ENCODE measurements around the gene VSTM1. TPM values are rescaled to one million over a fixed set of nuclear protein-coding genes. Genes with fewer than 3 reads are reported as not detected.

Gene VSTM1
- total and polyA plus RNA-seq, 2 of the 8 experiments (the other 6 are each of a cell fraction or from before 2014, with no cell fraction given) = 0.12 to 0.65 TPM

- WGBS, 2 experiments (ENCODE audit: extremely low coverage in 1 of 2, insufficient coverage in 1 of 2, insufficient read length in 1 of 2, insufficient replicate concordance in 2 of 2, low coverage in 1 of 2, low lambda C conversion rate in 2 of 2, missing lambda C conversion rate in 1 of 2) = 90% methylated on average over 5 of the region's 5 CpGs; no CpG with 5 or more reads in 1 of the 2 experiments
- H2BK15ac ChIP-seq (ENCODE audit: low read length) = no peak overlapping the region
- no peak overlapping the region for H3K56ac ChIP-seq (replicated peaks; ENCODE audit: insufficient read length, low read depth, low read length)
- H3K23me2 ChIP-seq (ENCODE audit: low read depth, low read length) = no peaks in the 10 kb centered on the region
- H3K27me3 ChIP-seq (replicated peaks in 1 of 4; ENCODE audit: control insufficient read depth in 3 of 4, extremely low read depth in 1 of 4, insufficient read depth in 3 of 4, low read length in 3 of 4) = no peaks in the 10 kb centered on the region
- no peak overlapping the region for H2BK12ac ChIP-seq (ENCODE audit: low read depth, low read length)
- no peaks in the 10 kb centered on the region for H3K36me3 ChIP-seq (ENCODE audit: control insufficient read depth in 2 of 4, insufficient read depth in 4 of 4, low read length in 3 of 4)
- peaks cover 4 to 6% of the 10 kb centered on the region in 2 experiments; a peak in 3 of 4 replicates for H3K9me3 ChIP-seq (ENCODE audit: insufficient read depth in 2 of 2, low read depth in 1 of 2, low read length in 1 of 2)
- no peak overlapping the region for H4K91ac ChIP-seq (replicated peaks; ENCODE audit: insufficient read length, low read length)
- no peak overlapping the region for H3K14ac ChIP-seq (ENCODE audit: insufficient read length)
- no peaks in the 10 kb centered on the region for H3K79me1 ChIP-seq (ENCODE audit: low read depth, low read length)
- no peak overlapping the region for H3K4ac ChIP-seq (replicated peaks; ENCODE audit: insufficient read length, low read depth, low read length)
- no peak overlapping the region for H4K5ac ChIP-seq (ENCODE audit: insufficient read length, low read depth, low read length)
- H3K23ac ChIP-seq (ENCODE audit: insufficient read length) = no peak overlapping the region
- no peak overlapping the region for H2AK5ac ChIP-seq (ENCODE audit: low read depth, low read length)
- no peak overlapping the region for H3K4me3 ChIP-seq (ENCODE audit: extremely low read depth in 1 of 4, insufficient read depth in 2 of 4, low read depth in 3 of 4, low read length in 4 of 4)
- FAIRE-seq = no peak
- no peak for TF ChIP-seq HDAC6 (IDR thresholded peaks at IDR 0.05; ENCODE audit: low read depth, low read length)
- no peak for TF ChIP-seq KDM1A (IDR thresholded peaks at IDR 0.05; ENCODE audit: borderline replicate concordance, low read length)
- TF ChIP-seq MAFK (IDR thresholded peaks at IDR 0.05; ENCODE audit: low read depth, low read length) = no peak
- no peak for TF ChIP-seq EGR1 (IDR thresholded peaks at IDR 0.05; ENCODE audit: borderline replicate concordance, low read depth, low read length)
- TF ChIP-seq GTF2F1 (IDR thresholded peaks at IDR 0.05; ENCODE audit: borderline replicate concordance, low read depth, low read length) = no peak
- no peak for TF ChIP-seq ASH2L (IDR thresholded peaks at IDR 0.05; ENCODE audit: low read length)
- TF ChIP-seq ZNF274 (IDR thresholded peaks at IDR 0.05; ENCODE audit: borderline replicate concordance, extremely low read depth, low read length) = no peak
- no peak for TF ChIP-seq CBX8 (IDR thresholded peaks at IDR 0.05; ENCODE audit: borderline replicate concordance, low read depth, low read length)
- no peak for TF ChIP-seq CEBPB (IDR thresholded peaks at IDR 0.05; ENCODE audit: low read depth, low read length)
- TF ChIP-seq RBBP5 (IDR thresholded peaks at IDR 0.05; ENCODE audit: borderline replicate concordance, low read depth, low read length) = no peak
- no peak for TF ChIP-seq SIN3A (conservative IDR thresholded peaks at IDR 0.05 in 1 of 2, IDR thresholded peaks at IDR 0.05 in 1 of 2; ENCODE audit: low read depth in 1 of 2, low read length in 2 of 2)
- TF ChIP-seq SP4 (IDR thresholded peaks at IDR 0.05; ENCODE audit: low read length) = no peak
- no peak for TF ChIP-seq CREB1 (IDR thresholded peaks at IDR 0.05)
- TF ChIP-seq, protein P1, sequence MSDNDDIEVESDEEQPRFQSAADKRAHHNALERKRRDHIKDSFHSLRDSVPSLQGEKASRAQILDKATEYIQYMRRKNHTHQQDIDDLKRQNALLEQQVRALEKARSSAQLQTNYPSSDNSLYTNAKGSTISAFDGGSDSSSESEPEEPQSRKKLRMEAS (IDR thresholded peaks at IDR 0.05) = no peak
- no peak overlapping the region for H2AFZ ChIP-seq (ENCODE audit: low read length)
- no peak overlapping the region for H3K18ac ChIP-seq (ENCODE audit: extremely low read depth, low read length)
- H2BK5ac ChIP-seq (ENCODE audit: low read depth, low read length) = no peak overlapping the region
- no peaks in the 10 kb centered on the region for H3K4me1 ChIP-seq (replicated peaks in 1 of 4; ENCODE audit: control insufficient read depth in 3 of 4, insufficient read depth in 4 of 4, low read length in 3 of 4)
- H4K20me1 ChIP-seq (replicated peaks in 1 of 2; ENCODE audit: control insufficient read depth in 1 of 2, insufficient read depth in 2 of 2, low read length in 2 of 2) = no peaks in the 10 kb centered on the region
- H3K27ac ChIP-seq (ENCODE audit: low read depth, low read length) = no peak overlapping the region
- H4K8ac ChIP-seq (ENCODE audit: extremely low read depth, insufficient read depth, low read length) = no peak overlapping the region
- H3K9ac ChIP-seq (replicated peaks in 1 of 4; ENCODE audit: extremely low read depth in 1 of 4, low read depth in 3 of 4, low read length in 3 of 4) = no peak overlapping the region
- CTCF ChIA-PET (ENCODE audit: partially characterized antibody) = interaction anchor here (1.2 kb wide), 1 partner anchor 14 kb away, joined by 3 read pairs; the partner anchor contains the start of gene VSTM1
- no peak overlapping the region for H2BK120ac ChIP-seq (replicated peaks; ENCODE audit: low read depth, low read length)
- H3K4me2 ChIP-seq (ENCODE audit: insufficient read depth in 1 of 2, low read depth in 2 of 2, low read length in 2 of 2) = no peak overlapping the region
- no peaks in the 10 kb centered on the region for H3K79me2 ChIP-seq (ENCODE audit: control insufficient read depth in 1 of 2, insufficient read depth in 2 of 2, low read length in 2 of 2)
- no peak for DNase-seq (ENCODE audit: low read depth in 1 of 2, low spot score in 2 of 2)
- H2BK20ac ChIP-seq (ENCODE audit: low read length) = no peak overlapping the region
- POLR2A ChIA-PET (ENCODE audit: partially characterized antibody) = interaction anchor here (1.5 kb wide), 1 partner anchor 18 kb away, joined by 3 read pairs; no protein-coding TSS in a partner anchor
These were observed 13.6 kb upstream of the VSTM1 start for GRCh38 chr19:54077334-54077733.
